Neuron (in vitro differentiated cells): ENCODE data around the gene EXOSC10.
"Not testable (repeated sequence)": the region's sequence is repeated elsewhere in the genome, so short reads cannot be mapped to it uniquely, and the experiment has no call there.

Experiments
- H2AFZ ChIP-seq: one replicate; pipeline ENCODE4 v1.6.1; 2013; ENCODE audit warnings: low read depth, mild to moderate bottlenecking, inconsistent platforms, low read length, moderate library complexity
- H3K27me3 ChIP-seq: one replicate; pipeline ENCODE4 v1.6.1; 2013; ENCODE audit warnings: low read length; ENCODE audit not compliant: insufficient read depth
- H3K36me3 ChIP-seq: one replicate; pipeline ENCODE4 v1.6.1; 2013; ENCODE audit warnings: low read length; ENCODE audit not compliant: insufficient read depth
- H3K4me1 ChIP-seq: one replicate; pipeline ENCODE4 v1.6.1; 2013; ENCODE audit warnings: low read length; ENCODE audit not compliant: insufficient read depth
- H3K4me3 ChIP-seq: 2 replicates; pipeline ENCODE4 v1.5.1; 2013; ENCODE audit warnings: mild to moderate bottlenecking, low read length, moderate library complexity
- H3K9me3 ChIP-seq: one replicate; pipeline ENCODE4 v1.6.1; 2013; ENCODE audit warnings: low read length

EXOSC10 gene

DNA sequence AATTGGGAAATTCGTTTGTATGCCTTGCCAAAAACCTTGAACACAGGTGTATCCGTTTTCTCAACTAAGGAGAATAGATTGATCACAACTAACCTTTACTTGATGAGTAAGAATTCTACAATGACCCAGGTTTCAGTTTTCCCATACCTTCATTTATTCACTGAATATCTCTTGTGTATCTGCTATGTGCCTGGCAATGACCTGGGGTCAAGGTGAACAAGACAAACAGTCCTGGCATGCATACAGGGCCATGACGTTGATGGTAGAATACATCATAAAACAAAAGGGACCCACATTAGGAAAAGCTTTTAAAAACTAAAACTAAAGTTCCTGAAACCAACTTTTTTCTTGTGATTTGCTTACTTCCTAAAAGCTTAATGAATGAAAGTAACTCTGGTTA, 32.1 kb upstream of the EXOSC10 start:
- H2AFZ ChIP-seq: no peak overlapping the region
- H3K4me1 ChIP-seq: no peaks in the 10 kb centered on the region
- no peaks in the 10 kb centered on the region for H3K27me3 ChIP-seq
- peaks cover 75% of the 10 kb centered on the region for H3K36me3 ChIP-seq
- H3K9me3 ChIP-seq: no peaks in the 10 kb centered on the region
- no peak overlapping the region for H3K4me3 ChIP-seq

DNA sequence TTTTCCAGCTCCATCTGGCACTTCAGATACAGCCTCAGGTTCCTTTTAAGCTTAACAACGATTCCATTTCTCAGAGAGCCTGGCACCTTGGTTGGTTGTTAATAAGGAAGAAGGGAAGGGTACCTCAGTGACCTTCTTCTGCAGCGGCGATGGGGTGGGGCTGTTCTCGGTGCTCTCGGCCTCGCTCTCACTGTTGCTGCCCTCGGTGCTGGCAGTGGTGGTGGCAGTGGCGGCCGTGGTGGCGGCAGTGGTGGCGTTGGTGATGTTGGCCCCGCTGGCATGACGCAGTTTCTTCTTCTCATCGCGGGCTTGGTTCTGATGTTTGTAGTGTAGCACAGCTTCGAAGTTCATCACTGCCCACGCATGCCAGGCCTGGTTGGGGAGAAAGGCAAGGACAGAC, 30.7 kb upstream of the EXOSC10 start:
- Histone ChIP-seq H3K36me3 (peaks cover 77% of the 10 kb centered on the region), H3K4me1 (no peaks in the 10 kb centered on the region), H3K9me3 (no peaks in the 10 kb centered on the region), H3K27me3 (no peaks in the 10 kb centered on the region), H2AFZ (no peak overlapping the region), H3K4me3 (no peak overlapping the region)

DNA sequence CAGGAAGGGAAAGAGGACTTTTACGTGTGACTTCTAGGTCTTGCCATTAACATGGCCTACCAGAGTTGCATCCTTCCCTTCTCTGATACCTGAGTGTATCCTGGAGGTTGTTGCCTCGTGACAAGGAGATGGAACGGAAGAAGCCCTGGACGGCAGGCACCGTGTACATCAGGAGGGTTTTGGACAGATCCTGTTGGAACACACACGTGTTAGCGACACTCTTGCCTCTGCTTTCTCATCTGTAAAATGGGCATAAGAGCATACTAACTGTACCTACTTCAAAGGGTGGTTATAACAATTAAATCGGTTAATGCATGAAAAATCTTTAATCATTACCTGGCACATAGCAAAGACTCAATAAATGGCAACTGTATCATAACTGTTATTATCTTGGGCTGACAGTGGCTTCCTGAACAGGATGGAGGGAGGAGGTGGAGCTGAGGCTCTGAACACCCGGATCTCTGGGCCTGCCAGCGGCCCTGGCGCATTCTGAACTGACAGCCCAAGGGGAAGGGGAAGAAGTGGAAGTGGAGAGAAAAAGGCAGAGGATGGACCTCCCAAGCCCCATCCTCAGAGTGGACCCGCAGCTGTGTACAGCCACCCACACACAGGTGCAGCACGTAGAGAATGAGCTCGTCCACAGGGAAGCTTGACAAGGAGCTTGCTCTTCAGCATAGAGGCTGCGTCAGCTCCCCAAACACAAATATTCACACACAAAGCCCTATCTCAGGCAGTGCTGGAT, 30.2 kb upstream of the EXOSC10 start:
- H2AFZ ChIP-seq: no peak overlapping the region
- H3K4me1 ChIP-seq: no peaks in the 10 kb centered on the region
- H3K4me3 ChIP-seq: no peak overlapping the region
- no peaks in the 10 kb centered on the region for H3K9me3 ChIP-seq
- H3K36me3 ChIP-seq: peaks cover 82% of the 10 kb centered on the region
- H3K27me3 ChIP-seq: no peaks in the 10 kb centered on the region

DNA sequence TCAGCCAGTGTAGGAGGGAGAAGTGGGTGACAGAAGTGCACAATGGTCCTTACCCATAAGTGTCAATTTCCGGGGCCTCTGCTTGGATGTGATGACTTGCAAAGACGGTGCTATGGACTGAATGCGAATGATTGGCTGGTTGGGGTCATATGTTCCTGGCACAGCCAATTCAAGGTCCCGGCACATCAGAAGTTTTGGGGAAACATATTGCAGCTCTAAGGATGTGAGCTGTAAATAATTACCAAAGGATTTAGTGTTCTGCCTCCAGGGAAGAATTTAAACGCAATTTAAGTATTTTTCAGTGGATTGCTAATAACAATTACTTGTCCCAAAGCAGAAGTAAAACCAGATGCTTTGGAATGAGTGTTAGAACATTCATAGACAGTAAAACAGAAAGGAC, 26.9 kb upstream of the EXOSC10 start:
- Histone ChIP-seq H2AFZ (no peak overlapping the region), H3K4me3 (no peak overlapping the region), H3K36me3 (peaks cover 84% of the 10 kb centered on the region), H3K9me3 (no peaks in the 10 kb centered on the region), H3K27me3 (no peaks in the 10 kb centered on the region), H3K4me1 (no peaks in the 10 kb centered on the region)

DNA sequence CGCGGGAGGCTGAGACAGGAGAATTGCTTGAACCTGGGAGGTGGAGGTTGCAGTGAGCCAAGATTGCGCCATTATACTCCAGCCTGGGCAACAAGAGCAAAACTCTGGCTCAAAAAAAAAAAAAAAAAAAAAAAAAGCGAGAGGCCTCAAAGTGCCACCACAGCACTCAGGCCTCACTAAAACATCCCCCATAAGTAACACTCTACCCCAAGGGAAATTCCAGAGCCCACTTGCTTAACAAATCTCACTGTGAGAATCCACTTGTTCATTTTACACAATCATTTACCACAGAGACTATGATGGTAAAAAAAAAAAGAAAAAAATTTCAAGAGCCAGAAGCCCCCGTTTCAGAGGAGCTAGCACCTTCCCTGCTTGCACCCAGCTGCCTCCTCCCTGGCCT, 26.3 kb upstream of the EXOSC10 start:
- Histone ChIP-seq H3K27me3 (no peaks in the 10 kb centered on the region), H2AFZ (no peak overlapping the region), H3K9me3 (no peaks in the 10 kb centered on the region), H3K4me1 (no peaks in the 10 kb centered on the region), H3K4me3 (no peak overlapping the region), H3K36me3 (peaks cover 87% of the 10 kb centered on the region)

DNA sequence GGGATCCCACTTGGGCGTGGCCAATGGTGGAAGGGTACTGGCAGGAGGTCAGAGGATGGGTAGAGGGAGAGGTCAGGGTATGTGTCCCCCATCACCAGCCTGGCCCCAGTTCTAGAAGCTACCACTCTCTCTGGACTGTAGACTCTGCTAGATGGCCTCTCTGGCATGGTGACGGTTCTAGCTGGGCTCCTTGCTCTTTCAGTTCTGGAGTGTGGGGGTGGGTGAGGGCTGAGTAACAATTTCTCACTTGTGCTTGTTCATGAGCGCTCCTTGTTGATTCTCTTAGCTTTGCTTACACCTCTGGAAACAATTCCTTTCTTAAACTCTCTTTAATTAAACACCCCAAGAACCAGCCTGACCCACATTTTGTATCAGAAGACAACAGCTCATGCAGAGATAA, 25.3 kb upstream of the EXOSC10 start:
- Histone ChIP-seq H3K4me3 (no peak overlapping the region), H3K27me3 (no peaks in the 10 kb centered on the region), H3K4me1 (no peaks in the 10 kb centered on the region), H2AFZ (no peak overlapping the region), H3K36me3 (peaks cover 80% of the 10 kb centered on the region), H3K9me3 (no peaks in the 10 kb centered on the region)

DNA sequence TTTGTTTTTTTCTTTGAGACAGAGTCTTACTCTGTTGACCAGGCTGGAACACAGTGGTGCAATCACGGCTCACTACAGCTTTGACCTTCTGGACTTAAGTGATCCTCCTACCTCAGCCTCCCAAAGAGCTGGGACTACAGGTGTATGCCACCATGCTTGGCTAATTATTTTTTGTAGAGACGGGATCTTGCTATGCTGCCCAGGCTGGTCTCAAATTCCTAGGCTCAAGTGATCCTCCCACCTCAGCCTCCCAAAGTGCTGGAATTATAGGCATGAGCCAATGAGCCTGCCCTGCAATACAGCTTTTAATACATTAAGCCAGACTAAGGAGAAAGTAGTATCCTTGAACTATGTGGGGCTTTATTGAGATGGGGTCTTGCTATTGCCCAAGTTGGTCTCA, 16.6 kb upstream of the EXOSC10 start:
- Histone ChIP-seq H3K36me3 (peaks cover 54% of the 10 kb centered on the region), H3K4me1 (no peaks in the 10 kb centered on the region), H3K4me3 (no peak overlapping the region), H3K27me3 (no peaks in the 10 kb centered on the region), H3K9me3 (no peaks in the 10 kb centered on the region), H2AFZ (no peak overlapping the region)

DNA sequence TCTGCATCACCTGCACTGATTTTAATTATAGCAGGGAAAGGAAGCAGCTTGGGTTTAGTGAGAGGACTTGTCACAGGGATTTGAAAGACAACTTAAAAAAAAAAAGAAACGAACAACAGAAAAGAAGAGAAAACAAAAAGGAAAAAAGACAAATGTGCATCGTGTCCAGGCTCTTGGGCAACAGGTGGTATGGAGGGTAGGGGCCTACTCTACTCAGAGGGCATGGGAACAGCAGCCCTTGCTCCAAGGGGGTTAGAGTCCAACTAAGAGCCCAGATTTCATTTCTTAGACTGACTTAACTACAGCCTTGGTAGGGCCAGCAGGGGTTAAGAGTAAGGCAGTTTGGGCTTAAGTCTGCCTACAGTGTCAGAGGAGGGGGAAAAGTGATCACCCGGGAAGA, 15.3 kb upstream of the EXOSC10 start:
- Histone ChIP-seq H3K4me1 (no peaks in the 10 kb centered on the region), H2AFZ (no peak overlapping the region), H3K9me3 (no peaks in the 10 kb centered on the region), H3K4me3 (no peak overlapping the region), H3K27me3 (no peaks in the 10 kb centered on the region), H3K36me3 (peaks cover 53% of the 10 kb centered on the region)

DNA sequence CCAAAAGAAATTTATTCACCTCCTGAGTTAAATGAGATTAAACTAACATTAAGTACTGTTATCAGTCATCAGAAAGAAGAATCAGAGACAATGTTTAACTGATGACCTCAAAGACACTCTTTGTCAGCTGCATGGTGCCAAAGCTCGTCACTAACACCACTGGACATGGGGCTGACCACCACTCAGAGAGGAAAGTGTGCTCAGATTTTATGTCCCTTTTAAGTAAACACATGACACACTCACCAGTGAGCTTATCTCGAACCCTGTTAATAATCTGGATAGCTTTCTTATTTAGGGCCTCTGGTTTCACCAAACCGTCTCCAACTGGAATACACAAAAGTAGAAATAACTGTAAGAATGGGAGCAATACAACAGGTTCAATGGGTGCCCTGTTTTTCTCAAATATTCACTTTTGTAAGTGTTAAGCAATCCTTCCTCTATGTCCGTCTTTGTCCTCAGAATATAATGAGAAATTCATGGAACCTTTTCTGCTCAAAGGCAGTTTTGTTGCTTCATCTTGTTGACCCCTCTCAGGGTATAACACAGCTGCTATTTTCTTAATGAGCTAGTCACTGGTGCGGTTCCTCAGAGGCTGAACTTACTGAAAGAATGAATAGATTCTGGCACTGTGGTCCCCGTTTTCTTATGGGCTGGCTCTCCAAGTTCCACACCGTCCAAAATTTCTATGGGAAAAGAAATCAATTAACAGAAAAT, 9.5 kb upstream of the EXOSC10 start:
- H2AFZ ChIP-seq: no peak overlapping the region
- no peaks in the 10 kb centered on the region for H3K9me3 ChIP-seq
- peaks cover 62% of the 10 kb centered on the region for H3K36me3 ChIP-seq
- H3K4me3 ChIP-seq: no peak overlapping the region
- no peaks in the 10 kb centered on the region for H3K4me1 ChIP-seq
- no peaks in the 10 kb centered on the region for H3K27me3 ChIP-seq

DNA sequence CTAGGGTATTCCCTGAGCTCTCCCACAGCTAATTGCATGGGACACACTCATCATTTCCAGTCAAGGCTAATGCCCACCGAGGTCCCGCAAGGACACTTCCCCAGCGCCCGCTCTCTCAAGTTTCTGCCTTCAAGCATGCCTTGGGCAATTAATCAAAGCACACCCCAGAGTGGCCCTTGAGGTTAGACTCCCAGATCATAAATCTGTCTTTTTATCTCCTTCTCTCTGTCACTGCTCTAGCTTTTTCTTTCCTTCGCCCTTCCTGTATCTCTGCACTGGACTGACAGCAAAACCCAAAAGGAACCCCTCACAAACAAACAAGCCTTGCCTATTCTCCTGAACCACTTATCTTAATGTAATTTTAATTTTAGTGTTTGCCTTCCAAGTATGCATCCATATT, 7.9 kb upstream of the EXOSC10 start:
- Histone ChIP-seq H3K4me1 (no peaks in the 10 kb centered on the region), H3K36me3 (peaks cover 50% of the 10 kb centered on the region), H3K27me3 (no peaks in the 10 kb centered on the region), H2AFZ (no peak overlapping the region), H3K4me3 (no peak overlapping the region), H3K9me3 (no peaks in the 10 kb centered on the region)

DNA sequence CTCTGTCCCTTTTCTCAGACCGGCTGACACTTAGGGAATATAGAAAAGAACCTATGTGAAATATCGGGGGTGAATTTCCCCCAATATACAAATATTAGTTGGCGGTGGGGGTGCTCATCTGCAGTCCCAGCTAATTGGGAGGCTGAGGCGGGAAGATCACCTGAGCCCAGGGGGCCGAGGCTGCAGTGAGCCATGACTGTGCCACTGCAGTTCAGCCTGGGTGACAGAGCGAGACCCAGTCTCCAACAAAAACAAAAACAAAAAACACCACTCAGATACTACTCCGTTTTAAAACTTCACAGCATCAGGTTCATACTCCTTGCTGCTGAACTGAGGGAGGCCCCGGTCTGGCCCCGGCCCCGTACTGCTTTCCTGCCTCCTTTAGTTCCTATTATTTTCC, 5.9 kb upstream of the EXOSC10 start:
- no peaks in the 10 kb centered on the region for H3K4me1 ChIP-seq
- no peak overlapping the region for H3K4me3 ChIP-seq
- no peaks in the 10 kb centered on the region for H3K27me3 ChIP-seq
- no peaks in the 10 kb centered on the region for H3K9me3 ChIP-seq
- peaks cover 41% of the 10 kb centered on the region for H3K36me3 ChIP-seq
- H2AFZ ChIP-seq: no peak overlapping the region

DNA sequence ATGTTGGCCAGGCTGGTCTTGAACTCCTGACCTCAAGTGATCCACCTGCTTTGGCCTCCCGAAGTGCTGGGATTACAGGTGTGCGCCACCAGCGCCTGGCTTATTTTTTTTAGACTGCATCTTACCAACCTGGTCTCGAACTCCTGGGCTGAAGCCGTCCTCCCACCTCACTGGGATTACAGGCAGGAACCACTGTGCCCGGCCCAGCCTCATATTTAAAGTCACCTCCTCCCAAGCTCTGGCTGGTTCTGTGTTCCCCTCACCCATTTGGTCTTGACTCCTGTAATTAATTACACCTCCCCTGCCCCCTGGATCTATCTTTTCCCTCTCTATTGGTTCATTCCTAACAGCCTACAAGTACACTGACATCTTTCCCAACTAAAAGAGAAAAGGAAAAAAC, 1.7 kb upstream of the EXOSC10 start:
- Histone ChIP-seq H3K36me3 (peaks cover 19% of the 10 kb centered on the region), H3K4me1 (peaks cover 8% of the 10 kb centered on the region), H2AFZ (no peak overlapping the region), H3K27me3 (no peaks in the 10 kb centered on the region), H3K4me3 (no peak overlapping the region), H3K9me3 (no peaks in the 10 kb centered on the region)

DNA sequence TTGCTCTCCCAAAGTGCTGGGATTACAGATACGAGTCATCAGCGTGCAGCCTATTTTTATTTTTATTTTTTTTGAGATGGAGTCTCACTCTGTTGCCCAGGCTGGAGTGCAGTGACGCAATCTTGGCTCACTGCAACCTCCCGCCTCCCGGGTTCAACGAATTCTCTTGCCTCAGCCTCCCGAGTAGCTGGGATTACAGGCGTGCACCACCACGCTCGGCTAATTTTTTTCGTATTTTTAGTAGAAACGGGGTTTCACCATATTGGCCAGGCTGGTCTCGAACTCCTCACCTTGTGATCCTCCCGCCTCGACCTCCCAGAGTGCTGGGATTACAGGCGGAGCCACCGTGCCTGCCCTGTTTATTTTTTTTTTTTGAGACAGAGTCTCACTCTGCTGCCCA, 1.1 kb upstream of the EXOSC10 start:
- H3K4me1 ChIP-seq, H3K27me3 ChIP-seq, H2AFZ ChIP-seq, H3K9me3 ChIP-seq, H3K4me3 ChIP-seq: not testable (repeated sequence)
- H3K36me3 ChIP-seq: peaks cover 18% of the 10 kb centered on the region

DNA sequence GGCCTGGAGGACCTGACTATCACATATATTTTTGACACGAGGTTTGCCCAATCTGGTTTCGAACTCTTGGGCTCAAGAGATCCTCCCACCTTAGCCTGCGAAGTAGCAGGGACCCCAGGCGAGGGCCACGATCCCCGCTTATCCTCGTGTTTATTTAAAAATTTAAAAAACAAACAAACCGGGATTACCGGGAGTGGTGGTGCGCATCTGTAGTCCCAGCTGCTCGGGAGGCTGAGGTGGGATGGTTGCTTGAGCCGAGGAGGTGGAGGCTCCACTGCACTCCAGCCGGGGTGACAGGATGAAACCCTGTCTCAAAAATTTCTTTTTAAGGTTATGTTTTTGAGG, 452 bp upstream of the EXOSC10 start:
- H3K4me1 ChIP-seq: peaks cover 8% of the 10 kb centered on the region
- H3K36me3 ChIP-seq: peaks cover 22% of the 10 kb centered on the region

More for the DNA sequence above, 452 bp upstream of the EXOSC10 start:
- no peaks in the 10 kb centered on the region for H3K27me3 ChIP-seq
- no peaks in the 10 kb centered on the region for H3K9me3 ChIP-seq
- peak overlapping the region; percentile 93 for H3K4me3 ChIP-seq
- H2AFZ ChIP-seq: peak overlapping the region; percentile 72
